Measurements from ENCODE around the gene MAP3K8. TPM values are rescaled to one million over a fixed set of nuclear protein-coding genes. Genes with fewer than 3 reads are reported as not detected.
A peak's percentile ranks its signal among the peaks of the same experiment; 100 is the strongest.

MAP3K8 gene
- total and polyA plus RNA-seq, 9 of the 15 experiments (the other 6 are each of a cell fraction or from before 2014, with no cell fraction given): 6.9 to 23.6 (median 13.6) TPM

GRCh38 chr10:30396293-30396692 lies 37.7 kb upstream of the MAP3K8 start:
- ATAC-seq (no peak), FAIRE-seq (peak; percentile 46), DNase-seq (ENCODE audit: extremely low read depth in 1 of 4, low spot score in 3 of 4) (peak in 1 of 4 experiments; percentile 30)
- in situ Hi-C loops (cut with MboI) (loop anchor here (10.0 kb wide), 1 partner anchor 139 kb away; no protein-coding TSS in a partner anchor), intact Hi-C loops (cut with micrococcal nuclease) (no loop called here)
- Histone ChIP-seq H3K36me3 (ENCODE audit: control insufficient read depth, insufficient read depth, low read length) (no peaks in the 10 kb centered on the region), H2AFZ (ENCODE audit: low read depth, low read length) (peak overlapping the region; percentile 60), H3K79me2 (ENCODE audit: control insufficient read depth, insufficient read depth, low read length) (no peaks in the 10 kb centered on the region), H3K4me1 (replicated peaks in 1 of 2; ENCODE audit: control insufficient read depth in 2 of 2, insufficient read depth in 2 of 2, low read length in 2 of 2) (peaks cover 11 to 12% of the 10 kb centered on the region in 2 experiments), H3K9me3 (replicated peaks; ENCODE audit: control insufficient read depth, insufficient read depth, low read depth, low read length) (no peaks in the 10 kb centered on the region), H3K9me1 (ENCODE audit: control insufficient read depth, insufficient read depth, low read length) (no peaks in the 10 kb centered on the region), H3K4me3 (no peak overlapping the region), H3K4me2 (ENCODE audit: insufficient read depth, low read length) (no peak overlapping the region; the same call in 1 of the 2 replicates), H3K27ac (ENCODE audit: extremely low read depth, low read depth, low read length) (peak overlapping the region; percentile 14; the same call in 1 of the 3 replicates), H3K9ac (ENCODE audit: insufficient read depth in 1 of 2, low read depth in 2 of 2, low read length in 2 of 2) (no peak overlapping the region), H3K27me3 (ENCODE audit: control insufficient read depth in 2 of 2, insufficient read depth in 2 of 2, low read length in 2 of 2) (no peaks in the 10 kb centered on the region), H4K20me1 (replicated peaks; ENCODE audit: control insufficient read depth, insufficient read depth, low read length) (no peaks in the 10 kb centered on the region)
- CTCF ChIA-PET (ENCODE audit: low intra/inter-chr PET ratio): interaction anchor here (1.2 kb wide), 1 partner anchor 138 kb away, joined by 3 read pairs; no protein-coding TSS in a partner anchor
- 2% methylated on average over 3 of the region's 3 CpGs for WGBS (ENCODE audit: insufficient coverage, low coverage, missing lambda C conversion rate)
- no TSS peak for BruUV-seq (replicated peaks)
- POLR2A ChIA-PET: interaction anchor here (0.7 to 1.3 kb wide), 3 partner anchors 9 to 157 kb away, joined by 3 to 5 read pairs (median 4); no protein-coding TSS in a partner anchor
- no peak for TF ChIP-seq CREBBP (IDR thresholded peaks at IDR 0.05; ENCODE audit: low read depth, low read length)
- no peak for TF ChIP-seq ZNF134 (CRISPR knock-in tag; conservative IDR thresholded peaks at IDR 0.05)
- TF ChIP-seq IFI16 (CRISPR knock-in tag; IDR thresholded peaks at IDR 0.05): no peak
- no peak for TF ChIP-seq JUND (IDR thresholded peaks at IDR 0.05; ENCODE audit: borderline replicate concordance, low read depth, low read length)
- TF ChIP-seq JUND (tag; IDR thresholded peaks at IDR 0.05; ENCODE audit: borderline replicate concordance, low read depth, low read length): no peak
- TF ChIP-seq THRAP3 (IDR thresholded peaks at IDR 0.05; ENCODE audit: borderline replicate concordance): no peak
- TF ChIP-seq CEBPB (tag; IDR thresholded peaks at IDR 0.05): peak; percentile 82
- no peak for TF ChIP-seq POLR3A (IDR thresholded peaks at IDR 0.05; ENCODE audit: borderline replicate concordance, extremely low read depth, insufficient read depth, insufficient read length)
- no peak for TF ChIP-seq PCBP1 (IDR thresholded peaks at IDR 0.05; ENCODE audit: low read depth, low read length, poor library complexity, severe bottlenecking)
- TF ChIP-seq, protein P1, sequence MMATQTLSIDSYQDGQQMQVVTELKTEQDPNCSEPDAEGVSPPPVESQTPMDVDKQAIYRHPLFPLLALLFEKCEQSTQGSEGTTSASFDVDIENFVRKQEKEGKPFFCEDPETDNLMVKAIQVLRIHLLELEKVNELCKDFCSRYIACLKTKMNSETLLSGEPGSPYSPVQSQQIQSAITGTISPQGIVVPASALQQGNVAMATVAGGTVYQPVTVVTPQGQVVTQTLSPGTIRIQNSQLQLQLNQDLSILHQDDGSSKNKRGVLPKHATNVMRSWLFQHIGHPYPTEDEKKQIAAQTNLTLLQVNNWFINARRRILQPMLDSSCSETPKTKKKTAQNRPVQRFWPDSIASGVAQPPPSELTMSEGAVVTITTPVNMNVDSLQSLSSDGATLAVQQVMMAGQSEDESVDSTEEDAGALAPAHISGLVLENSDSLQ (IDR thresholded peaks at IDR 0.05): peak; percentile 81
- TF ChIP-seq HMG20B (CRISPR knock-in tag; IDR thresholded peaks at IDR 0.05): no peak
- TF ChIP-seq ZNF354B (CRISPR knock-in tag; IDR thresholded peaks at IDR 0.05): no peak
- TF ChIP-seq, protein P2, sequence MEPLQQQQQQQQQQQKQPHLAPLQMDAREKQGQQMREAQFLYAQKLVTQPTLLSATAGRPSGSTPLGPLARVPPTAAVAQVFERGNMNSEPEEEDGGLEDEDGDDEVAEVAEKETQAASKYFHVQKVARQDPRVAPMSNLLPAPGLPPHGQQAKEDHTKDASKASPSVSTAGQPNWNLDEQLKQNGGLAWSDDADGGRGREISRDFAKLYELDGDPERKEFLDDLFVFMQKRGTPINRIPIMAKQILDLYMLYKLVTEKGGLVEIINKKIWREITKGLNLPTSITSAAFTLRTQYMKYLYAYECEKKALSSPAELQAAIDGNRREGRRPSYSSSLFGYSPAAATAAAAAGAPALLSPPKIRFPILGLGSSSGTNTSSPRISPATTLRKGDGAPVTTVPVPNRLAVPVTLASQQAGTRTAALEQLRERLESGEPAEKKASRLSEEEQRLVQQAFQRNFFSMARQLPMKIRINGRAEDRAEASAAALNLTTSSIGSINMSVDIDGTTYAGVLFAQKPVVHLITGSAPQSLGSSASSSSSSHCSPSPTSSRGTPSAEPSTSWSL (CRISPR knock-in tag; IDR thresholded peaks at IDR 0.05; ENCODE audit: borderline replicate concordance): no peak
- TF ChIP-seq HDAC8 (tag; IDR thresholded peaks at IDR 0.05): no peak
- TF ChIP-seq CREB3 (tag; conservative IDR thresholded peaks at IDR 0.05; ENCODE audit: low read depth): no peak
- TF ChIP-seq MNT (conservative IDR thresholded peaks at IDR 0.05): no peak
- 0 out of 2 replicates have a peak, but pooled peaks have one; percentile 18 for TF ChIP-seq SMARCA4 (IDR thresholded peaks at IDR 0.05)
- 0 out of 2 replicates have a peak, but pooled peaks have one; percentile 20 for TF ChIP-seq GABPA (tag; conservative IDR thresholded peaks at IDR 0.05; ENCODE audit: low read depth)
- no peak for TF ChIP-seq MEF2D (tag; conservative IDR thresholded peaks at IDR 0.05; ENCODE audit: low read depth)
